AG09319 (cell line): ENCODE data around the gene NCKAP5.

Experiments used
- DNase-seq: peaks from one replicate; pipeline ENCODE4 v3.0.0-alpha.2; 2010; ENCODE audit warnings: low read depth; ENCODE audit errors: extremely low read depth
- TF ChIP-seq, protein P1 (sequence below): IDR thresholded peaks from 2 replicates; pipeline ENCODE4 v1.5.1; 2011; ENCODE audit warnings: low read depth, mild to moderate bottlenecking, inconsistent platforms, low read length, moderate library complexity

NCKAP5 gene

DNA sequence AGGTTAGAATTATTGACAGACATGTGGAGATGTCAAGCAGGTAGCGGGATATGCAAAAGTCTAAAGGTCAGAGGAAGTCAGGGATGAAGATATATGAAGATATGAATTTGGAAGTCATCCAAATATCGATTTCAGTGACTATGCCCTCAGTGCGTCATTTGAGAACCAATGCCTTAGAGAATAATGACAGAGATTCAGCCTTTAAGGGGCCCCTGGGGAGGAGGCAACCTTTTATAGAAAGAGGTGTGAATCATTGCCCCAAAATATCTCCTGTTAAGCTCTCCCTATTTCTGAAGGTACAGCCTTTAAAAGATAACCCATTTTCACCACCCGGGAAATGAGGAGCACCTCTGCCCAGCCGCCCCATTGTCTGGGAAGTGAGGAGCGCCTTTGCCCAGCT is 223.4 kb downstream of the NCKAP5 start:
- DNase-seq: no peak
- TF ChIP-seq, protein P1, sequence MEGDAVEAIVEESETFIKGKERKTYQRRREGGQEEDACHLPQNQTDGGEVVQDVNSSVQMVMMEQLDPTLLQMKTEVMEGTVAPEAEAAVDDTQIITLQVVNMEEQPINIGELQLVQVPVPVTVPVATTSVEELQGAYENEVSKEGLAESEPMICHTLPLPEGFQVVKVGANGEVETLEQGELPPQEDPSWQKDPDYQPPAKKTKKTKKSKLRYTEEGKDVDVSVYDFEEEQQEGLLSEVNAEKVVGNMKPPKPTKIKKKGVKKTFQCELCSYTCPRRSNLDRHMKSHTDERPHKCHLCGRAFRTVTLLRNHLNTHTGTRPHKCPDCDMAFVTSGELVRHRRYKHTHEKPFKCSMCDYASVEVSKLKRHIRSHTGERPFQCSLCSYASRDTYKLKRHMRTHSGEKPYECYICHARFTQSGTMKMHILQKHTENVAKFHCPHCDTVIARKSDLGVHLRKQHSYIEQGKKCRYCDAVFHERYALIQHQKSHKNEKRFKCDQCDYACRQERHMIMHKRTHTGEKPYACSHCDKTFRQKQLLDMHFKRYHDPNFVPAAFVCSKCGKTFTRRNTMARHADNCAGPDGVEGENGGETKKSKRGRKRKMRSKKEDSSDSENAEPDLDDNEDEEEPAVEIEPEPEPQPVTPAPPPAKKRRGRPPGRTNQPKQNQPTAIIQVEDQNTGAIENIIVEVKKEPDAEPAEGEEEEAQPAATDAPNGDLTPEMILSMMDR: no peak

DNA sequence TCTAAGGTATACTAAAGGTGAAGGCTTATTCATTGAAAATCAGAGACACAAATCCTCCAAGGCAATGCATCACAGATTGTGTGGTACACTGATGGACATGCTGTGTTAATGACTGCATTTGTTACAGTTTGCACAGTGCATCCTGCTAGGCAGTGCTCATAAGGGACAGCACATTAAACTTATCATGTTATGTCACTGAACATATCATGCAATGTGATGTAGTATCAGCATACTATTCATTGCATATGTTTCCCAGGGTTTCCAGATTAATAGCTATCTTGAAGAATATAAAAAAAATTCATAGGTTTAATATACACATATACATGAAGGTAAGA is 225.3 kb downstream of the NCKAP5 start:
- no peak for DNase-seq
- TF ChIP-seq, protein P1: no peak

DNA sequence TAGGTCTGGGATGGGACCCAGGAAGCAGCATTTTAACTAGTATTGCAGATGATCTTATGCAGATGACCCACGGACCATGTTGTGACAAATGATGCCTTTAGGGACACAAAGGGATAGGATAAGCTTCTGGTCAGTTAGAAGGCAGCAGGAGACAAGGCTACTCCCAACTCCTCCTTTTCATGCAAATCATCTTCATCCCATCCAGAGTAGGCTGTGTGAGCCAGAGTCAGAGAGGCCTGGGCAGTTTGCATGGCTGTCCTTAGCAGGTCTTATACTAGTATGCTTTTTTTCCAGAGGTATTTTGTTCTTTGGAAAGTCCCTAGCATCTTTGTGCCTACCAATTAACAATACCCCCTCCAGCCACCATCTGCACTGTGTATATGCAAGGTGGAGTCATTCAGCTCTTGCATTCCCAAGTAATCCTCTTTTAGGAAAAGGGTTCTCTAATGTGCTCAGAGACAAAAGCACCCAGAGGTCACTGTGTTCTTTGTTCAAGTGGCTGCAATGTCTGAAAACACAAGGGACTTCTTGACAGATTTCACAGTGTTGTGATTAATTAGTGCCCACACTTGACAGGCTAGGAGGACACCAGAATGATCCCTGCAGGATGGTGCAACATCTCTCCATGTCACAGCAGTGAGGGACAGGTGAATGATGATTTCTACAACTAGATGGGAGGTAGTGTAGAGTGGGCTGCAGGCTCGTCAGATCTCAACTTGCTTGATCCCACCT is 225.8 kb downstream of the NCKAP5 start:
- DNase-seq: no peak
- TF ChIP-seq, protein P1: no peak

DNA sequence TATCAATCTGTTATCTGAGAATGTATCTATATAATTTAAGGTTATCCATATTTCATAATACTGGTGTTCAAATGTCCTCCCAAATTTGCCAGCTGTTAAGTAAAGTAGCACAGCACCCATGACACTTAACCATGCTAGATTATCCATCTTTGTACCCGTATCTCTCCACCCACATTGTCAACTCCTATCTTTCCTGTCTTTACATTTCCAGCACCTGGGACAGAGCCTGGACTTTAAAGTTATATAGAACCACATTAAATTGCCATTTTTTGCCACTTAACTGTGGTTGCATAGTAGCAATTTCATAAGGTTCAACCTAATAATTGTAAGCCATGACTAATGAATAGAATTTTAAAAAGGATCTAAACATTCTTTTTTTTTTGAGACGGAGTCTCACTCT is 226.7 kb downstream of the NCKAP5 start:
- TF ChIP-seq, protein P1: no peak
- DNase-seq: no peak

DNA sequence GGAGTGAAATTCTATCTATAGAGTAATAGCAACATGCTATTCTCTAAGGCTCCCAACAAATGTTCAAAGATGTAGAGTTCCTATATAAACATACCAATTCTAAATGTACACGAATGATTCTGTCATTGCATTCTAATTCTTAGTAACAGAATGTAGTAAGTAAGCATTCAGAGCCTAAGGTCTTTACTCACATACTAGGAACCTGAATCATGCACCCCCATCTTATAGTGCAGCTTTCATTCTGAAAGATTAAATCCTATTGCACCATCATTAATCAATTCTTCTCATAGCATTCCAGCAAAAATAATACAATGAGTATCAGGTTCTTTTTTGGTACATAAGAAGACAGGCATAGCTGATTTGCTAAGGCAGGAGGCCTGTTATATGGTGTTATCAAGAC is 230.0 kb downstream of the NCKAP5 start:
- DNase-seq: no peak
- TF ChIP-seq, protein P1: no peak

DNA sequence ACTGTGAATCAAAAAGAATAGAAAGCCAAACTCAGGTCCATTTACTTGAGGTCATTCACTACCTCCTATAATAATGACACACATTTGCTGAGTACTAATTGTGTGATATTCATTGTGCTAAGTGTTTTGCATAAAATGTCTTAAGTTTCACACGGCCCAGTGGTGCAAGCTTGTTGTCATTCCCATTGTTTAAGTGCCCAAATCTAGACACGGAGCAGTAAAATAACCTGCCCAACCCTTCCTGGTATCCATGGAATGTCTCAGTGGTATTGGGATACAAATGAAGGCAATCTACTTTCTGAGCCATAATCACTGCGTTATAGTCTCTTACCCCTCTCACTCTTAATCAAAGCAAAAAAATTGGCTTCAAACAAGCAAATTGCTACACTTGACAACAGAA is 233.3 kb downstream of the NCKAP5 start:
- DNase-seq: no peak
- TF ChIP-seq, protein P1: no peak

DNA sequence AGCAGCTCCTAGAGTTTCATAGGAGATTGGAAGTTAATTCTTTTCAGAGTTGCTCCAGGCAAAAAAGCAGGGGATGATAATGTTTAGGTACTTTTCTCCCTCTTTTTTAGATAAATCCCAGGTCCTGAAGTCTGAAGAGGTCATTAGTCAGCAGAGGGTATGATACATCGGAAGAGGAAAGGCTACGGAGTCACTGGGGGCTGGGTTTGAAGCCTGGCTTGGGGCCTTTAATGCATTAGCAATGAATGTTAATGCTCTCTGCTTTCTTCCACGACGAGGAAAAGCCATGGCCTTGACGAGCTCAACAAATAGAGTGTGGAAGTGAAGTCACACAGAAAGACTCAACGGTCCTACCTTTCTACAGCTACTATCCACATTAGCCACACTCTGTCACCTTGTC is 235.1 kb downstream of the NCKAP5 start:
- TF ChIP-seq, protein P1: no peak
- no peak for DNase-seq
